HG03571 (cell line): ENCODE data around the gene ARL6.
"Not testable (repeated sequence)": the region's sequence is repeated elsewhere in the genome, so short reads cannot be mapped to it uniquely, and the experiment has no call there.

ENCODE experiments used
- ATAC-seq: cut with Tn5 transposase; IDR thresholded peaks from one replicate; pipeline ENCODE4 v1.9.1; 2021; ENCODE audit not compliant: unreplicated experiment

ARL6 gene

DNA sequence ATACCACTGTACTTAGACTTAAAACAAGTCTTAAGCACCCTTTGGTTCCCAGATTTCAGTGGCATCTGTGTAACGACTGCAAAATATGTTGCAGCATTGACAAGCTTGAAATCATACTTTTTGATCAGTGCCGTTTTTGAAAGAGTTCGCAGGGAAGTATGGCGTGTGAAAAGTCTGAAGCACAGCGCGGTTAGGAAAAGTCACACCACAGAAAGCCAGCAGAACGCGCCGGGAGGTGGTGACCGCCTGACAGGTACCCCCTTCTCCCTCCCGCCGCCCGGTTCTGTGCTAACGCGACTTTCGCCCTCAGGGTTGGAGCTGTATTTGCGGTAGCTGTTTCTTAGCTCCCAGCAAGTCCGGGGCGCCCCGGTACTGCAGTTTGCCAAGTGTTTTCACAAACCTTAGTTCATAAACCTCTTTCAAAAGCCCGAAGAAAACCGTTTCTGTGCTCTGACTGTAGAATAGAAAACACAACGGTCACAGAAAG lies 56.8 kb downstream of the ARL6 start:
- peak; percentile 32 for ATAC-seq

DNA sequence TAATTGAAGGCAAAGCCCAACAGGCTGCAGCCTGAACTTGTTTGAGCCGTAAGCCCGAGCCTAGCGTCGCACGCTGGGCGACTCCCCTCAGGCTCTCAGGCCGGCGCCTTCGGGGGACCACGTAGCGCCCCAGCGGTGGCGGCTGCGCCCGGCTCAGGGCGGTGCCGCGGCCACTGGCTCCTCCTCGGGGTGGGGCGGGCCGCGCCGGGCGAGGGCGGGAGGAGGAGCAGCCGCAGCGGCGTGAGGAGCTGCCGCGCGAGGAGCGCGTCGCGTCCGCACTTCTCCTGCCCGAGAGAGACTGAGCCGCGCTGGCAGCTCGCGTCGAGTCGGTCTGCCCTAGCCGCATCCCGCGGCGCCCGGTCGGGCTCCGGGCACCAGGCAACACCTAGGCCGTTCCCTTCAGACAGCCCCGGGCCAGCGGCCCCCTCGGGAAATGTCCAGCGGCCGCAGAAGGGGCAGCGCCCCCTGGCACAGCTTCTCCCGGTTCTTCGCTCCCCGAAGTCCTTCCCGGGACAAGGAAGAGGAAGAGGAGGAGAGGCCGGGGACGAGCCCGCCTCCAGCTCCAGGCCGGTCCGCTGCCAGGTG lies 57.3 kb downstream of the ARL6 start, which contains the start of gene CRYBG3:
Gene CRYBG3 (plus strand): TSS at position 238 of the 585 bp plus-strand sequence. CDS start 196 bp downstream, at position 434.
- peak; percentile 99 for ATAC-seq

DNA sequence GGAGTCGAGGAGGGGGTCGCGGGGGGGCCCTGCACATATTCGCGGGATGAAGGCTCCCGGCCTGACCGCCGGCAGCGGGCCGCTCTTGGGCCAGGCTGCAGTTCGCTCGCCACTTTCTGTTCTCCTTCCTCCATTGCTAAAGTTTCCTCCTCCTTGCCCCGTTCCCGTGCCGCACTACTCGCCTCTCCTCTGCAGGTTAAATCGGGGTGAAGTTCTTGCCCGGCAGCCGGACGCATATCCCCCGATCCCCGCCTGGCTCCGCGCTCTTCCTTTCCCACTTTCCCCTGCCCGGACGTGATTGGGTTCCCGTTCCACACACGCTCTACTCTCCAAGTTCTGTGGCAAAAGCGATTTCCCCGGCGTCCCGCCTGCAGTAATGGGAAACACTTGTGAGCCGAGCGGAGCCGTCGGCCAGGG lies 57.8 kb downstream of the ARL6 start:
- ATAC-seq, result peak; percentile 13

DNA sequence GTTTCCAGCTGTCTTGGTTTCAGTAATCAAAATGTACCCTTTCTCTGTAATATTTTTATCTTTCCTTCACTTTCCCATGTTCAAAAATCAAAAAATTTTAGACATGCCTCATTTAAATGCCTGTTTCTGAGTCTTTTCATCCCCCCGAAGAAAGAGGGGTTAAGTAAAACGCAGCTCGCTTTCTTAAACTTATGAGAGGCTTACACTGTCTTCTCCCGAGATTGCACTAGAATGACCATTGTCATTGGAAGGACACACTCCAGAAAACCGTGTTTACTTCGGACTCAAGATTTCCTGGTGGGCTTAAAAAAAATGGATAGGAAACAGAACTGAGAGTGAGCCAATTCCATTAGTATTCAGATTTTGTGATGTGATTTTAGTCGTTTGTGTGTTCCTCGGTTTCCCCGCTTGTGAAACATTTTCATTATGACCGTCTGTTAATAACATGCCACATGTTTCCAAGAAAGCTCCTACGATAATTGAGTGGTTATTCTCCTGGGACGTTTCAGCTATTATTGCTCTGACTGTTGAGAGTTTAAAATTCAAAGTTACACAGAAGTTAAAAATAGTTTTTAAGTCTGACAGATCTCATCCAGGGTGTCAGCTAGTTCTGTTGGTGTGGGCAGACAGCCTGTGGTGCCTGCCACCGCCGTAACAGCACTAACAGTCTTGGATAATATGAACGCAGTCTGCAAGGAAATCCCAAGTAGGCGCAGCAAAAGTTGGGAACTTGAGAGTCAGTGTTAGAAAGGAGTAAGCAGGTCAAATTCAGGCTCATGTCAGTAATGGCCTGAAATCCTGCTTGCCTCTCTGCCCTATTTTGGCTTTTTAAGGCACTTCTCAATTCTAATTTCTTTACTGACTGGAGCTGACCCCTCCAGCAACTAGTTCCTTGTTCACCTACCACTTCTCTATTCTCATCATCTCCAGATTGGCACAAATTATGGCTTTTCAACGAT lies 58.8 kb downstream of the ARL6 start:
- no peak for ATAC-seq

DNA sequence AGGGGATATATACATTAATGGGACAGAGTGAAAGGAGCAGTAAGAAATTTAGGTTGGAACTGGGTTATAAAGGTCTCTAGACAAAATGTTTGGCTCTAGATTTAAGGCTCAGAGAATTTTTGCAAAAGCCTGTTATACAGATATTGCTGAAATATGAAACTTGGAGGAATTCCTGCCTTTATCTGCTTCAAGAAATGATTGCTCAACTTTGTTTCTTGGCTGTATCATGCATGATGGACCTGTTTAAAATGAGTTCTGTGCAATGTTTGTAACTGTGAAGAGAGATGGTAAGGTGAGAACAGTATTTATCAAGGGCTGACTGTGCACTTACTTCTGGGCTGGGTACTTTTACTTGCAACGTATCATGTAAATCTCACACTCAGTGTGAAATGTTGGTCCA lies 60.5 kb downstream of the ARL6 start:
- ATAC-seq, result no peak

DNA sequence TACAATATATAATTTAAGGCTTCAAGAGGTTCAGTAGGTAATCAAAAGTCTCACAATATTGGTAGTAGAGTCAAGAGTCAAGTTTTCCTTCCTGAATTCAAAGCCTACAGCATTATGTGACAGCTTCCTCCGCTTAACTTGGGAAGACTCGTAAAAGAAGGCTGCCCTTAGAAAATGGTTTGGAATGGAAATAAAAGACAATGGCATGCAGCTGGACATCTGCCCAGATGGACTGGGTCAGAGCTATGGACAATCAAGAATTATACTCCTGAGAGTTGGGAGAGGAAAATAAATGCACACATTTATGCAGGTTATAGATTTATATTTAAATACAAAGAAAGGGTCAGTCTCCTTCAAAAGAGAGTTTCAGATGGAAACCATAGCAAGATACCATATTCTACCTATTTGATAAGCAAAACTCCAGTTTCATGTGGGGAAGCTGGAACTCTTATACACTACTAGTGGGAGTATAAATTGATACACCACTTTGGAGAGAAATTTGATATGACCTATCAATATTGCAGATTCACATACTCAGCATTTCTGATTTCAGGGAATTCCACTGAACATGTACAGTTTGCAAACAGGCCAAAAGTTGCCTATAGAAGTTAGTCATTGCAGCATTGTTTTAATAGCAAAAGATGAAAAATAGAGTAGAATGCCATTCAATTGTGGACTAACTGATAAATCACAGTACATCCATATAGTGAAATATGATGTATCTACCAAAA lies 63.3 kb downstream of the ARL6 start:
- no peak for ATAC-seq

DNA sequence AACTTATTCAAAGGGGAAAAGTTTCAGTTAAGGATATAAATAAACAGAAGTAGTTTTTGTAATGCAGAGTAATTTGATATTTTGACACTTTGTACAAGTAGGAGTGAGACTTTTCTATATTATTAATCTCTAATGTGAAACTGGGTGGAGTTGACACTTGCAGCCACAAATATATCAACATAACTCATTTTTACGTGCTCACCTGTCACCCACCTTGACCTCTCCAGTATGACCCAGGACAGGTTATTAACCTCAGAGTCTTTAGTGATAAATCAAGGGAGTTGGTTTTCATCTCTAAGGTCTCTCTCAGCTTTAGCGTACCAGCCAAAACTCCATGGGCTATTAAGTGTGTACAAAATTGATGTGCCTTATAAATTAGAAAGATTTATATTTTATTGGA lies 64.6 kb downstream of the ARL6 start:
- no peak for ATAC-seq

DNA sequence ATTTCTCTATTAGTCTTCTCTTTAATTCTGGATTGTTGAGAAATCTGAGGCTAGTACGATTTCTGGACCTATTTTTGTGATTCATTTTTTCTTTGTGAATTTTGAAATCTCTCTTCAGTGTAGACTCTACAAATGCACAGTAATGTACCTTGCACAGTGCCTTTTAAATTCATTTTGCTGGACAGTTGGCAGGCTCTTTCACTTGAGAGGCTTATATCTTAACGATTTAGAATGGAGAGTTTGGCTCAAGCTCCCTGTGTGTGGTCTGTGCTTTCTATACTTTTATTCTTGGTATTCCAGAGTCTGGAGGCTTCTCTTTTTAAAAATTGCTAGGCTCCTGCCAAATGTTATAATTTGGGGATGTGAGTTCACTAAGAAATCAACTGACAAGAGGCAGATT lies 66.1 kb downstream of the ARL6 start:
- ATAC-seq, result no peak

DNA sequence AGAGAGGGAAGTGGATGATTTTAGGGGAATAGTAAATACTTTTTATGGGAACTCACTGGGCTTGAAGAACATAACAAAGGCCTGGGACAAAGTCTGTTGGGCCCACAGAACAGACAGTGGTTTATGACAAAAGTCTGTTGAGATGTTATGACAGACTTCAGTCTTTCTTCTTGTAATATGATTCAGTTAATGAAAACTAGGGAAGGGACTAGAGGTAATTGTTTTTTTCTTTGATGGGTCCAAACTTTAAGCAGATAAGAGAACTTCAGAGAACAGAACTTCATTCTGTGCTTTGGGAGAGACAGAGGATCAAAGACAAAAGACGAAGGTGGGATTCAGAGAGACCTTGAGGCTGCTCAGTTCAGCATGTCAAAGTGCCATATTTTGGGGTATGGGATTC lies 66.6 kb downstream of the ARL6 start:
- ATAC-seq, result no peak

DNA sequence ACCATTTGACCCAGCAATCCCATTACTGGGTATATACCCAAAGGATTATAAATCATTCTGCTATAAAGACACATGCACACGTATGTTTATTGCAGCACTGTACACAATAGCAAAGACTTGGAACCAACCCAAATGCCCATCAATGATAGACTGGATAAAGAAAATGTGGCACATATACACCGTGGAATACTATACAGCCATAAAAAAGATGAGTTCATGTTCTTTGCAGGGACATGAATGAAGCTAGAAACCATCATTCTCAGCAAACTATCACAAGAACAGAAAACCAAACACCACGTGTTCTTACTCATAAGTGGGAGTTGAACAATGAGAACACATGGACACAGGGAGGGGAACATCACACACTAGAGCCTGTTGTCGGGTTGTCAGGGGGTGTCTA lies 68.6 kb downstream of the ARL6 start:
- not testable (repeated sequence) for ATAC-seq

DNA sequence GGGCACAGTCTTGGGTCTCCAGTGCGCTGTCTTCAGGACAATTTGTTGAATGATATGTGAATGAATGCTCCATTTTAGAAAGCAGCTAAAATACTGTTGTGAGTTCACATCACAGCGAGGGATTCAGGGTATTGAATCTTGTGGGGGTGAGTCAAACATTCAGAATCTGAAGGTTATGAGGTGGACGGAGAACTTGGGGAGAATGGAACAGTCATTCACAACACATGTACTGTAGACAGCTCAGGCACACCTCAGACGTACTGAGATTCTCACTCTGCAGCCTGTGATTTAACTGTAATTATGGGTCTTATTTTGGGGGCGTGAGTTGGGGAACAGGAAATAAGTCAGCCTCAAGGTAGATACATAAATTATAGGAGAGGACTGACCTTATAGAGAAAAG lies 71.2 kb downstream of the ARL6 start:
- no peak for ATAC-seq

DNA sequence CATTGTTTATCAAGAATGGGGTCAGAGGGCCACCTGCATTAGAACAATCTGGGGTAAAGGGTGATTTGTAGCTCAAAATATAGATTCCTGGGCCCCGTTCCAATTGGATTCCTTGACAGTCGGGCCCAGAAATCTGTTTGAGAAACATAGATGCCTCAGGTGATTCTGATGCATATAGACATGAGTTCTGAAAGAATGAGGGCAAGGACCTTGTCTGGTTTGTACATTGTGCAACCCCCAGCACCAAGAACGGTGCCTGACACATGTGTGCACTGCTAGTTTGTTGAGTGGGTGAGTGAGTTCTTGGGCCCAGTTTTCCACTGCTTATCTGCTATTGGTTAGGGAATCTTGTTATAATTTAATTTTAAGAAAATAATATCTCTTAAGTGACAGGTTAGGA lies 73.8 kb downstream of the ARL6 start:
- no peak for ATAC-seq

DNA sequence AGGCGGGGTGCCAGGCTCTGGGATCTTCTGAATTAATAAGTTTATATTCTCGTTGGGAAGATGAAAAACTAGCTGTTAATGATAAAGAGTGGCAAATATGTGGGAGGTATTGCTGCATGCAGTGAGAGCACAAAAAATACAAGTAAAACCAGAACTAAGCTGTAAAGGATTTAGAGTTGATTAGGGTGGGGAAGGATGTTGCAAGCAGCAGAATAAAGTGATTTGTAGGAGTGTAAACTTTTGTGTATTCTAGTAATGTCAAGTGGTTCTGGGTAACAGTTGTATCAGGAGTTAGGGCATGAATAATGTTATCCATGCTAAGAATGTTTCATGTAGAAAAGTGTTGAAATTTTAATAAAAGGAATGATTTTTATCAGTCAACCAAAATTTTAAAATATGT lies 75.4 kb downstream of the ARL6 start:
- no peak for ATAC-seq

DNA sequence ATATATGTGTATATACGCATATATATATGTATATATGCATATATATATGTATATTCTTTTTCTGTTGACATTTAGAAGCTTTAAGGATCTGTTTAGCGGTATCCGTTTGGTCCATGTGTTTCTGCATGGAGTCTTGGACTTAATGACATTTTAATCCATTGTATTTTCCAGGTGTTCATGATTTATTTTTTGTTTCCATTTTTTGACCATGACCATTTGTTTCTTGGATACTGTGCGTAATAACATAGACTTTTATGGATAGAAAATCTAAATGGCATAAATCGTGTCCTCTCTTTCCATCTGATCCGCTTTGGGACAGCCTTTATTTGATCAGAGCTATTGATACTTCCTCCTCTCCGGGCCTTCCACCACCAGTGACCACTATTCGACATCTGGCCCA lies 76.7 kb downstream of the ARL6 start:
- no peak for ATAC-seq

DNA sequence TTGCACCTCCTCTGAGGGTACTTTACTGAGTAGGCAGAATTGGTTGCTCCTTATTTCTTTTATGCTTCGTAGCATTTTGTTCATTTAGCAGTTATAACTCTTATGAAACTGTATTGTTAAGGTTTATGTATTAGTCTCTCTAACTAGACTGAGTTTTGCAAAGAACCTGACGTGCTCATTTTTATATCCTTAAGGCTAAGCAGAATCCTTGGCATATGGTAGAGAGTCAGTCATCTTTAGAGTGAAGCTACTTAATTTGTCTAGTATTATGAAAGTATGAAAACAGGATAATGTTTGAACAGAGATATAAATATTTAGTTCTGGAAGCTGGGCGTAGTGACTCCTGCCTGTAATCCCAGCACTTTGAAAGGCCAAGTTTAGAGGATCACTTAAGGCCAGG lies 77.4 kb downstream of the ARL6 start:
- ATAC-seq, result no peak

DNA sequence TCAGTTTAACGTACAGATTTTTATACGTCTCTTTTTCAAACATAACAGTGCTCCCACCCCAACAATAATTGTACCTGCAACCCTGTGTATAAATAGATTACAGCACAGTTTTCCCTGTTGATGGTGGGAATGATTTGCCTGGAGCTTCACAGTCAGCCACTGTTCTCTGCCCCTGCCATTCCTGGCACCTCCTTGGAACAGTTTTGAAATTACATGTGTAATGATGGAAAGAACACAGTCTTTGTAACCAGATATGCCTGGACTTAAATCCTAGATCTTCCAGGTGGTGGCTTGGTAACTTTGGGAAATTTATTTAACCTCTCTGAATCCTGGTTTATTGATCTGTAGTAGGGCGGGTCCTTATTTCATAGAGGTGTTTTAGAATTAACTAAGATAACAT lies 84.2 kb downstream of the ARL6 start:
- ATAC-seq, result no peak
